Right lobe of liver (tissue), 6 donors: Measurements from ENCODE around the gene EGFLAM. TPM values are rescaled to one million over a fixed set of nuclear protein-coding genes. Genes with fewer than 3 reads are reported as not detected.
A peak's percentile ranks its signal among the peaks of the same experiment; 100 is the strongest.

ENCODE experiments used
- ATAC-seq, 4 donors: fragments of 200-7000 bp; cut with Tn5 transposase; one replicate each; pipeline ENCODE4 v1.9.1; 2020; ENCODE audit warnings: mild to moderate bottlenecking in 4 of 4, moderate library complexity in 4 of 4
- DNase-seq, 3 donors: peaks; one replicate each; pipeline ENCODE4 v3.0.0-alpha.2; 2020
- H3K27ac ChIP-seq, 3 donors: fragments of 200-600 bp; one replicate each; pipeline ENCODE4 v1.8.0; 2022
- H3K27me3 ChIP-seq, 2 donors: fragments of 200-600 bp; one replicate each; pipeline ENCODE4 v1.8.0; 2022
- H3K36me3 ChIP-seq, 4 donors: fragments of 200-600 bp; sonication (generic) in 1 of 4; one replicate each; pipeline versions ENCODE4 v1.5.1 to v1.8.0; 2017 to 2022; ENCODE audit warnings: control low read depth in 1 of 4
- H3K4me1 ChIP-seq, 4 donors: fragments of 200-600 bp; sonication (generic) in 1 of 4; one replicate each; pipeline versions ENCODE4 v1.5.1 to v1.8.0; 2017 to 2022; ENCODE audit warnings: control low read depth in 1 of 4
- H3K4me3 ChIP-seq, 3 donors: fragments of 200-600 bp; one replicate each; pipeline ENCODE4 v1.8.0; 2022
- H3K9me3 ChIP-seq, 4 donors: fragments of 200-600 bp; sonication (generic) in 1 of 4; one replicate each; pipeline versions ENCODE4 v1.5.1 to v1.8.0; 2017 to 2022; ENCODE audit warnings: control low read depth in 1 of 4
- POLR2A ChIP-seq: fragments of 450-650 bp; IDR thresholded peaks from one replicate; pipeline ENCODE4 v1.6.1; 2017; ENCODE audit warnings: antibody characterized with exemption, mild to moderate bottlenecking
- WGBS: methylation state at CpG from one replicate; pipeline ENCODE4 v1.1.6; 2018; ENCODE audit warnings: low coverage, low lambda C conversion rate; ENCODE audit not compliant: insufficient coverage; ENCODE audit errors: missing lambda C conversion rate; 5-methylcytosine and 5-hydroxymethylcytosine counted together
- intact Hi-C, 2 donors: fragments of 100-400 bp; cut with DNase I; formaldehyde crosslinking; loops; one replicate each; pipeline versions ENCODE4 v1.11.2 to v1.14.1; 2022
- total RNA-seq, 6 experiments: library from RNA; depleted of rRNA in 2 of 6; stranded (reverse); fragments of >200 nt in 2 of 6; fragmentation: NEBNext Ultra II Directional in 3 of 6; extraction: Animal tissue kit (Norgen Biotek cat#: 25700) in 3 of 6; gene quantifications; one replicate each; pipeline versions ENCODE4 v1.1.0 to v1.2.4, GENCODE V29; 2016 to 2023
- TF ChIP-seq, protein P1 (sequence below), 4 donors: fragments of 200-600 bp in 3 of 4; fragments of 450-650 bp in 1 of 4; IDR thresholded peaks; one replicate each; pipeline versions ENCODE4 v1.5.1 to v1.8.0; 2016 to 2022; ENCODE audit warnings: antibody characterized with exemption in 4 of 4, mild to moderate bottlenecking in 2 of 4
- donor health status: DM: no; HTN: yes; CAD: no.
- donor health status: DM: no; HTN: no; CAD: no.
- donor health status: DM: no; HTN: no; CAD: no.
- donor health status: DM: no; HTN: yes; CAD: no.
- donor health status: DM: no; HTN: yes; CAD: no.

Gene EGFLAM
- total RNA-seq, 6 experiments from 2014 or later = 0.50 to 6.2 (median 2.3) TPM

DNA sequence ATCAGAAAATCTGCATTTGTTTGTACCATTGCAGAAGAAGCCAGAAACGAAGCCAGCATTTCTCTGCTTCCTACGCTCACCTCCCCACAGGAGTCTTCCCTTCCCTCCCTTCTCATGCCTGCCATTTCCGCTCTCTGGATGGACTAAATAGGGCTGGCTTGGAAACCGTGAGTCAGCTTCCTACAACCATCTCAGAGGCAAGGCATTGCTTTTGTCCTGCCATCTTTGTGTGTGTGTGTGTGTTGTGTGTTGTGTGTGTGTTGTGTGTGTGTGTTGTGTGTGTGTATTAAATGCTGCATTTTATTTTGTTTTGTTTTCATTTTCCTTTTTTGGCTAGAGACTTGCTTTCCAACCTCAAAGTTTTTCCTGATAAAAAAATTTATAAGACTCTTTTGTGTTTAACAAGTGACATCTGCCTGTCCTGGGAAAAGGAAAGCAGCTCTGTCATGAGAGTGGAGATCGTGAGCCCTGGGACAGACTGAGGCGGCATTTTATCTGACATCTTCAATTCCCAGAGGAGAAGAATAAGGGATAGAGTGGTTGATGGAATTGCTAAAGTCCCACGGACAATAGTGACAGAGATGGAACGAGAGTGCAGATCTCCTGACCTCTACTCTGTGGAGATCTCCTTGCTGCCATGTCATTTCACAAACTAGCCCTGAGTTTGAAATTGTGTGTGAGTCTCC is 7.5 kb upstream of the EGFLAM start:
- Histone ChIP-seq H3K9me3 (no peaks in the 10 kb centered on the region), H3K27me3 (no peaks in the 10 kb centered on the region), H3K4me3 (no peak overlapping the region), H3K4me1 (no peaks in the 10 kb centered on the region), H3K27ac (no peak overlapping the region), H3K36me3 (no peaks in the 10 kb centered on the region)
- intact Hi-C loops = no loop called here
- no peak for TF ChIP-seq POLR2A
- TF ChIP-seq, protein P1, sequence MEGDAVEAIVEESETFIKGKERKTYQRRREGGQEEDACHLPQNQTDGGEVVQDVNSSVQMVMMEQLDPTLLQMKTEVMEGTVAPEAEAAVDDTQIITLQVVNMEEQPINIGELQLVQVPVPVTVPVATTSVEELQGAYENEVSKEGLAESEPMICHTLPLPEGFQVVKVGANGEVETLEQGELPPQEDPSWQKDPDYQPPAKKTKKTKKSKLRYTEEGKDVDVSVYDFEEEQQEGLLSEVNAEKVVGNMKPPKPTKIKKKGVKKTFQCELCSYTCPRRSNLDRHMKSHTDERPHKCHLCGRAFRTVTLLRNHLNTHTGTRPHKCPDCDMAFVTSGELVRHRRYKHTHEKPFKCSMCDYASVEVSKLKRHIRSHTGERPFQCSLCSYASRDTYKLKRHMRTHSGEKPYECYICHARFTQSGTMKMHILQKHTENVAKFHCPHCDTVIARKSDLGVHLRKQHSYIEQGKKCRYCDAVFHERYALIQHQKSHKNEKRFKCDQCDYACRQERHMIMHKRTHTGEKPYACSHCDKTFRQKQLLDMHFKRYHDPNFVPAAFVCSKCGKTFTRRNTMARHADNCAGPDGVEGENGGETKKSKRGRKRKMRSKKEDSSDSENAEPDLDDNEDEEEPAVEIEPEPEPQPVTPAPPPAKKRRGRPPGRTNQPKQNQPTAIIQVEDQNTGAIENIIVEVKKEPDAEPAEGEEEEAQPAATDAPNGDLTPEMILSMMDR (IDR thresholded peaks at IDR 0.05) = no peak
- 43% methylated on average over 6 of the region's 8 CpGs for WGBS
- DNase-seq = no peak
- no peak for ATAC-seq

GRCh38 chr5:38253759-38254158 is 4.6 kb upstream of the EGFLAM start:
- Histone ChIP-seq H3K4me1 (peaks cover 0 to 14% (median 7%) of the 10 kb centered on the region in 4 donors), H3K36me3 (no peaks in the 10 kb centered on the region), H3K4me3 (no peak overlapping the region), H3K27me3 (peaks cover 0 to 7% of the 10 kb centered on the region in 2 donors), H3K27ac (no peak overlapping the region), H3K9me3 (no peaks in the 10 kb centered on the region)
- intact Hi-C loops = no loop called here
- WGBS = 68% methylated on average over 1 of the region's 1 CpG
- no peak for TF ChIP-seq POLR2A
- TF ChIP-seq, protein P1 (IDR thresholded peaks at IDR 0.05) = no peak
- no peak for DNase-seq
- no peak for ATAC-seq

DNA sequence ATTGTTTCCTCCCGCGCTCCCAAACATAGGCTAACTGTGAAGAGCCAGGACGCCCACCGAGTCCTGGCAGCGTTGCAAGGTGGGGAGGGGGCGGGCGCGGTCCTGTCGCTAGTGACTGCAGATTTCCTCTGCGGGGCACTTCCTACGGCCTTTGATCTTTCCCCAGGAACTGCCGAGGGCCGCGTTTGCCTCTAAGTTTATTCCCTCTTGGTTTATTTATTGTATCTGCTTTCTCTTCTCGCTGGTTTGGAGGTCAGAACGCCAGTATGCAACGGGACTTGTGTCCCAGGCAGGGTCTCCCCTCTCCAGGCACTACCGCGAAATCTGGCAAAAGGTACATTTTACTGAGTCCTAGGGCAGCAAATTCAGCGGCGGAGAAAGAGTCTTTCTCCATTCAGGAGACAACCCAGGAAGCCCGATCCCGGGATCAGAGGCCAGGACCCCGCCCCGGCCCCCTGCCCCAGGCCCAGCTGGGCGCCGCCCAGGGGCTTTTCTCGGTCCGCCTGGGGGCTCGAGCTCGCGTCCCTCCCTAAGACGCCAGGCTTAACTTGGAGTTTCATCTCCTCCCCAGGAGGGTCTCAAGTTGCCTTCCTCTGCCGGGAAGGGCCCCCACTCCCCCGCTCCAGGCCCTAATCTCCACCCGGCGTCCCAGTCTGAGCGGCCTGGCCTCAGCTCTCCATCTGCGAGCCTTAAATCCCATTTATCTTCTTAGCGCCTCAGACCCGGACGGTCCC is 884 bp upstream of the EGFLAM start:
- ATAC-seq = no peak

DNA sequence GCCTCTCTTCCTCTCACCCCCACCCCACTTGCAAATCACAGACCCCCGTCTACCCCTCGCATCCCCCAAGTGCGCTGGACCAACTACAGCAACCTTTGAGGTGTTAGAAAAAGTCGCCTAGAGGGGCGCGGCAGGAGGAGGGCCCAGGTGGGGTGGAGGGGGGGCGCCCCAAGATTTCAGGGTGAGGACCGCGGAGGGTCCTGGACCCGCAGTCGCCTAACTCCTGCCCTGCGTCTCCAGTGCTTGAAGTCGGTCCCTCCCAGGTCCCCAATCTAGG is 379 bp upstream of the EGFLAM start:
- Histone ChIP-seq H3K4me3 (peak overlapping the region; percentile 22 to 48 (median 33)), H3K36me3 (no peaks in the 10 kb centered on the region), H3K27ac (no peak overlapping the region), H3K27me3 (peaks cover 0 to 7% of the 10 kb centered on the region in 2 donors), H3K4me1 (peaks cover 0 to 17% (median 7%) of the 10 kb centered on the region in 4 donors), H3K9me3 (no peaks in the 10 kb centered on the region)
- DNase-seq = no peak
- TF ChIP-seq, protein P1 (IDR thresholded peaks at IDR 0.05) = no peak
- TF ChIP-seq POLR2A = no peak
- WGBS = 0% methylated on average over 2 of the region's 13 CpGs
- intact Hi-C loops = no loop called here
- ATAC-seq = no peak

More for the DNA sequence above, 884 bp upstream of the EGFLAM start:
- peaks cover 0 to 7% of the 10 kb centered on the region in 2 donors for H3K27me3 ChIP-seq
- intact Hi-C loops = no loop called here
- DNase-seq = no peak
- peak overlapping the region in 1 of 3 donors; percentile 48 for H3K4me3 ChIP-seq
- no peak overlapping the region for H3K27ac ChIP-seq
- peaks cover 0 to 17% (median 7%) of the 10 kb centered on the region in 4 donors for H3K4me1 ChIP-seq
- TF ChIP-seq, protein P1 (IDR thresholded peaks at IDR 0.05) = no peak
- no peak for TF ChIP-seq POLR2A
- 9% methylated on average over 22 of the region's 42 CpGs for WGBS
- no peaks in the 10 kb centered on the region for H3K36me3 ChIP-seq
- H3K9me3 ChIP-seq = no peaks in the 10 kb centered on the region
